Measurements from ENCODE around the gene GBGT1. TPM values are rescaled to one million over a fixed set of nuclear protein-coding genes. Genes with fewer than 3 reads are reported as not detected.

GBGT1 gene
- total RNA-seq, 1 experiment from 2014 or later = not detected

DNA sequence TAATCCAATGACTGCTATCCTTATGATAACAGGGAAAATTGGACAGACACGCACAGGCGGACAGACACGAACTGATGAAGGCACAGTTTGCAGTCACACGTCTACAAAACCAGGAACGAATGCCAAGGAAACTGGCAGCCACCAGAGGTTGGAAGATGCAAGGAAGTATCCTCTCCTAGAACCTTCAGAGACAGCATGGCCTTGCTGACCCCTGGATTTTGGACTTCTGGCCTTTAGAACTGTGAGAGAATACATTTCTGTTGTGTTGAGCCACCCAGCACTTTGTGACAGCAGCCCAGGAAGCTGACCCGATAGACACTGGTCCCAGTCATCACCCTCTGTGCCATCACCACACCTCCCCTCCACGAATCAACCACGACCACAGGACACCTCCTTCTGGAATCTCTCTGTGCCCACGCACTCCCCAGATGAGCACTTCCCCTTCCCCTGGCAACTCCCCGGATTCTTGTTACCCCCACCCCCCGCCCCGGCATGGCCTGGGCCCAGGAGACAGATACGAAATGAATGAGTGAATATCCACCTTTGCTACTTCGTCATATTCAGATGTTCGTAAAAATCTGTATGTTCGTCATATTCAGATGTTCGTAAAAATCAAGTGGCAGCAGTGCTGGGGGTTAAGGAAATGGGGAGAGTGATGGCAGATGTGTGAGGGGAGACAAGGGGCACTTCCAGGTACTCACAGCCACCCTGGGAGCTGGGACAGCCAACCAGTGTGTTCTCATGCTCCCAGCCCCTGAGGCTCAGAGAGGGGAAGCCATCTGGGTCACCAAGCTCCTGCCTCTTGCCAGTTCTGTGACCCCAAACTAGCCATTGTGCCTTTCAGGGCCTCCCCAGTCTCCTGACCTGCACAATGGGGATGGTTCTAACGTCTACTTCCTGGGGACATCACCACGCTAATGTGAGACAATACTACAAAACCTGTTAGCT lies 18.5 kb downstream of the GBGT1 start:
- Mint-ChIP-seq H3K27ac (ENCODE audit: unreplicated experiment) (no peak overlapping the region), H3K9me3 (ENCODE audit: low read depth, unreplicated experiment) (no peaks in the 10 kb centered on the region), H3K27me3 (ENCODE audit: unreplicated experiment) (no peaks in the 10 kb centered on the region), H3K4me3 (ENCODE audit: low read depth, unreplicated experiment) (no peak overlapping the region), H3K36me3 (ENCODE audit: insufficient read depth, unreplicated experiment) (peaks cover 25% of the 10 kb centered on the region), H3K4me1 (ENCODE audit: low read depth, unreplicated experiment) (no peaks in the 10 kb centered on the region)
- CTCF ChIA-PET = interaction anchor here (1.3 to 2.5 kb wide), 3 partner anchors 10 to 42 kb away, joined by 6 to 40 read pairs (median 36); no protein-coding TSS in a partner anchor
- DNase-seq = no peak
- TSS peak; percentile 14 for BruUV-seq (replicated peaks)
- intact Hi-C loops (cut with micrococcal nuclease; ENCODE audit: unreplicated experiment) = loop anchor here (1.0 to 10.0 kb wide), 2 partner anchors 42 to 110 kb away; partner anchors contain the start of gene GTF3C5
- TF ChIP-seq CTCF (IDR thresholded peaks at IDR 0.05; ENCODE audit: unreplicated experiment) = no peak

DNA sequence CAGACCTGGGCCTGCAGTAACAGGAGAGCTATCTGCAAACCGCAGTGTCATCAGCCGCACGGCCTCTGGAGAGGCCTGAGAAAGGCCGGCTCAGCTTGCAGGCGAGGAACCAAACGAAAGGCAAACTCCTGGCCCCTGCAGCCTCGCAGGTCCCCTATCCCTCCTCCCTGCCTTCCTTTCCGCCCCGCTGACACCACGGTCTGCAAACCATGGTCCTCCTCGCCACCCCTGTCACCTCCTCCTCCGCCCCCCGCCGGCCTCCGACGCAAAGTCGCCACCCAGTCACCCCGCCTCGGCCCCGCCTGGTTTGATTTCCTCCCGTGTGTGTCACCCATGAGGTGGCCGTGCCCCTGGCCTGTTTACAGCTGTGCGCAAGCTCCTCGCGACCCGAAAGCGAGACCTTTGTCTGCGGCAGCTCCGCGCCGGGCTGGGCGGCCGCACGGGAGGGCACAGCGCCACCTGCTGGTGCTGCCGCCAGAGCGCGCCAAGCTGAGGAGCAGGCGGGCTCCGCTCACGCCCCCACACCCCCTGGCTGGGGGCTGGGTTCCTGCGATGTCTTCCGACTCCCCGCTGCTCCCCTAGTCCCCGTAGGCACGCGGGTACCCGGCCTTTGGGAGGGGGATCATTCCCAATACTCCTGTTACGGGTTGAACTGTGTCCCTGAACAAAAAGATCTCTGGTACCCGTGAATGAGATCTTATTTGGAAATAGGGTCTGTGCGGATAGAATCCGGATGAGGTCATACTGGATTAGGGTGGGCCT lies 19.4 kb downstream of the GBGT1 start:
- Mint-ChIP-seq H3K36me3 (ENCODE audit: insufficient read depth, unreplicated experiment) (peaks cover 23% of the 10 kb centered on the region), H3K27ac (ENCODE audit: unreplicated experiment) (no peak overlapping the region), H3K27me3 (ENCODE audit: unreplicated experiment) (no peaks in the 10 kb centered on the region), H3K4me1 (ENCODE audit: low read depth, unreplicated experiment) (no peaks in the 10 kb centered on the region), H3K9me3 (ENCODE audit: low read depth, unreplicated experiment) (no peaks in the 10 kb centered on the region), H3K4me3 (ENCODE audit: low read depth, unreplicated experiment) (peak overlapping the region; percentile 47)
- peak; percentile 91 for TF ChIP-seq CTCF (IDR thresholded peaks at IDR 0.05; ENCODE audit: unreplicated experiment)
- CTCF ChIA-PET = interaction anchor here (0.5 to 2.5 kb wide), 9 partner anchors 10 to 41 kb away, joined by 3 to 40 read pairs (median 5); no protein-coding TSS in a partner anchor
- DNase-seq = peak; percentile 81
- intact Hi-C loops (cut with micrococcal nuclease; ENCODE audit: unreplicated experiment) = loop anchor here (1.0 to 10.0 kb wide), 2 partner anchors 41 to 110 kb away; partner anchors contain the start of gene GTF3C5
- BruUV-seq (replicated peaks) = no TSS peak

DNA sequence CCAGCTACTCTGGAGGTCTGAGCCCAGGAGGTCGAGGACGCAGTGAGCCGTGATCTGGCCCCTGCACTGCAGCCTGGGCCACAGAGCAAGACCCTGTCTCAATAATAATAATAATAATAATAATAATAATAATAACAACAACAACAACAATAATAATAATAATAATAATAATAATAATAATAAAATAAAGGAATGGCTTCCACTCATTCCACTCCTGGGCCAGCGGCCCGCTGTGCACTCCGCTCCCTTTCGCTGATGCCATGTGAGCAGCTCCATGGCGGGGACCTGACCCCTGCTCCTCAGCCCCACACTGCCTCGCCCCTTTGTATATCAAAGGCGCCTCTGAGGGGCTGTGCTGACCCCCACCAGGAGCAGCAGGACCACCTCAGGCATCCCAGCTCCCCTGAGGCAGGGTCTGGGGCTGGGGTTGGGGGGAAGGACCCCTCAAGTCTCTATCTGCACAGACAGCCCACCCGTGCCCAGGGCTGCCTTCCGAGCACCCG lies 20.0 kb downstream of the GBGT1 start:
- Mint-ChIP-seq H3K4me3 (ENCODE audit: low read depth, unreplicated experiment) (peak overlapping the region; percentile 47), H3K9me3 (ENCODE audit: low read depth, unreplicated experiment) (no peaks in the 10 kb centered on the region), H3K27ac (ENCODE audit: unreplicated experiment) (no peak overlapping the region), H3K27me3 (ENCODE audit: unreplicated experiment) (no peaks in the 10 kb centered on the region), H3K4me1 (ENCODE audit: low read depth, unreplicated experiment) (no peaks in the 10 kb centered on the region), H3K36me3 (ENCODE audit: insufficient read depth, unreplicated experiment) (peaks cover 19% of the 10 kb centered on the region)
- intact Hi-C loops (cut with micrococcal nuclease; ENCODE audit: unreplicated experiment) = loop anchor here (1.0 to 10.0 kb wide), 2 partner anchors 40 to 109 kb away; partner anchors contain the start of gene GTF3C5
- CTCF ChIA-PET = interaction anchor here (0.5 to 2.5 kb wide), 9 partner anchors 9 to 42 kb away, joined by 3 to 40 read pairs (median 5); no protein-coding TSS in a partner anchor
- TF ChIP-seq CTCF (IDR thresholded peaks at IDR 0.05; ENCODE audit: unreplicated experiment) = no peak
- no peak for DNase-seq
- BruUV-seq (replicated peaks) = no TSS peak

All from Calu3 (cell line).